Rectal smooth muscle tissue (tissue), 1 donor: Measurements from ENCODE around the gene COX4I2.
"Not testable (repeated sequence)": the region's sequence is repeated elsewhere in the genome, so short reads cannot be mapped to it uniquely, and the experiment has no call there.

ENCODE experiments used
- H3K27ac ChIP-seq: one replicate; pipeline ENCODE4 v1.7.0; 2013; ENCODE audit warnings: low read depth, low read length, inconsistent platforms
- H3K27me3 ChIP-seq: one replicate; pipeline ENCODE4 v1.7.0; 2013; ENCODE audit warnings: low read length; ENCODE audit not compliant: control insufficient read depth, insufficient read depth
- H3K36me3 ChIP-seq: one replicate; pipeline ENCODE4 v1.7.0; 2013; ENCODE audit warnings: low read length; ENCODE audit not compliant: control insufficient read depth, insufficient read depth
- H3K4me1 ChIP-seq: one replicate; pipeline ENCODE4 v1.7.0; 2013; ENCODE audit warnings: low read length; ENCODE audit not compliant: control insufficient read depth, insufficient read depth
- H3K4me3 ChIP-seq: one replicate; pipeline ENCODE4 v1.7.0; 2013; ENCODE audit warnings: low read length
- H3K9ac ChIP-seq: one replicate; pipeline ENCODE4 v1.7.0; 2013; ENCODE audit warnings: low read length

The COX4I2 gene

DNA sequence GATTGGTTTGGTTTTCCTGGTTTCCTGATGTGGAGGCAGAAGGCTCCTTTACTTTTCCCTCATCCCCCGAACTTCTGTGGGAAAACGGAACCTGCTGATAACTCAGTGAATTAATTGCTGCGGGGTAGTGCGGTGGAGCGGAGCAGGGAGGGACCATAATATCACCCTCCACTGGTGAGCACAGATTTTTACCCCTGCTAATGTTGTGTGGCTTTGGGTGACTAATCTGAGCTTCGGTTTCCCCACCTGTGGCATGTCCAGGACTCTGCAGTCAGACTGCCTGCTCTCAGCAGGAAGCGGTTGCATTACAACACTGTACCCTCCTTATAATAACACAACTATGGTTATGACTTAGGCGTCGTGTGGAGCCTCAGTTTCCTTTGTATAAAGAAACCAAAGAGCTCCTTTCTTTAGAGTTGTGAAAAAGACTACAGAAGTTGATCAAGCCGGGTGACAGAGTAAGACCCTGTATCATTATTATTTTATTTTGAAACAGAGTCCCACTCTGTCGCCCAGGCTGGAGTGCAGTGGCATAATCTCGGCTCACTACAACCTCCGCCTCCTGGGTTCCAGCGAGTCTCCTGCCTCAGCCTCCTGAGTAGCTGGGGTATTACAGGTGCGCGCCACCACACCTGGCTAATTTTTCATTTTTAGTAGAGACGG is 34.8 kb upstream of the COX4I2 start:
- Histone ChIP-seq H3K27me3 (no peaks in the 10 kb centered on the region), H3K36me3 (no peaks in the 10 kb centered on the region), H3K4me1 (peaks cover 8% of the 10 kb centered on the region), H3K4me3 (no peak overlapping the region), H3K27ac (no peak overlapping the region), H3K9ac (no peak overlapping the region)

DNA sequence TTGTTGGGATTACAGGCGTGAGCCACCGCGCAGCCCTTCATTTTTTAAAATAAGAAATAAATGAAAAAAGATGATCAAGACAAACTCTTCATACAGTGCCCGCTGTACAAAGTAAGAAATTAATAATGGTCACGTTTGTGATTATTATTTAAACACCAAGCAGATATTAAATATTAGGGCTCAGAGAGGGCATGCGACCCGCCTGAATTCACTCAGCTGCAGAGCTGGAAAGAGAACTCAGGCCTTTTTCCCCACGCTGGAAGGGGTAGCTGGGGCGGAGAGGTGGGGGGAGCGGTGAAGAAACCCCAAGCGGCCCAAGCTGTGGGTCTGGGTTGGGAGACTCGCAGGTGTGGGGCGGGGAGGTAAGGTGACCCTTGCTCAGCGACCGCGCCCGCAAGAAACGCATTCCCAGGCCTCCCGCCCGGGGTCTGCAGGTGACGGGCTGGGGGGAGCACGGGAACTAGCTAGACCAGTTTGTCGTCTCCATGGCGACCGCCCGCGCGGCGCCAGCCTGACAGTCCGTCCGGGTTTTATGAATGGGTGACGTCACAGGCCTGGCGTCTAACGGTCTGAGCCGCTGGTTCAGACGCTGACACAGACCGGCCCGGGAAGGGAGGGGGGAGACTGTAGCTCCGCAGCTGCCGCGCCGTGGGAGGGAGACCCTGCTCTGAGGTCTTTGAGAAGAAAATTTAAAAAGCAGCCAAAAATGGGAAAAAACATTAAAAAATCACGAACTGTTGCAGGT is 33.7 kb upstream of the COX4I2 start:
- Histone ChIP-seq H3K9ac (no peak overlapping the region), H3K36me3 (no peaks in the 10 kb centered on the region), H3K4me1 (peaks cover 8% of the 10 kb centered on the region), H3K27ac (peak overlapping the region; percentile 48), H3K4me3 (peak overlapping the region; percentile 77), H3K27me3 (no peaks in the 10 kb centered on the region)

DNA sequence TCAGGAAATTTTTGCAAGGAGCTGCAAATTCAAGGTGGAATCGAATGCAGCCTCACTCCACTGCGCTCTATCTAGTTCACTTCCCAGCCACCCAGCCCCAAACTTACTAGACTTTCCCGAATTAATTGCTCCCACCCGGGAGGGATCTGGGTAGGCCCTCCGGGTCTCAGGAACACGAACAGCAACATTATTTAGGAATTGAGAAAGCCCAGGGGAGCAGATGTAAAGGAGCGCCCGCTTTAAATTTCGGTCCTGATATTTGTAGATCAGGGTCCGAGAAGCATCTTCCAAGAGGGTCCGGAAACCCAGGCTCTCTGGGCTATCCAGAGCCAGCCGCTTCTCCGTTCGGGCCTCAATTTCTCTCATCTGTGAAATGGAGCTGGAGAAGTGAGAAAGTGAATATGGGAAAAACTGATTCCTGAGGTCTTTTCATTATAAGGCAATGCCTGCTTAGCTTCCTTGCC is 33.1 kb upstream of the COX4I2 start:
- no peaks in the 10 kb centered on the region for H3K27me3 ChIP-seq
- H3K9ac ChIP-seq, result no peak overlapping the region
- peak overlapping the region; percentile 77 for H3K4me3 ChIP-seq
- H3K4me1 ChIP-seq, result peaks cover 8% of the 10 kb centered on the region
- H3K27ac ChIP-seq, result peak overlapping the region; percentile 44
- no peaks in the 10 kb centered on the region for H3K36me3 ChIP-seq

DNA sequence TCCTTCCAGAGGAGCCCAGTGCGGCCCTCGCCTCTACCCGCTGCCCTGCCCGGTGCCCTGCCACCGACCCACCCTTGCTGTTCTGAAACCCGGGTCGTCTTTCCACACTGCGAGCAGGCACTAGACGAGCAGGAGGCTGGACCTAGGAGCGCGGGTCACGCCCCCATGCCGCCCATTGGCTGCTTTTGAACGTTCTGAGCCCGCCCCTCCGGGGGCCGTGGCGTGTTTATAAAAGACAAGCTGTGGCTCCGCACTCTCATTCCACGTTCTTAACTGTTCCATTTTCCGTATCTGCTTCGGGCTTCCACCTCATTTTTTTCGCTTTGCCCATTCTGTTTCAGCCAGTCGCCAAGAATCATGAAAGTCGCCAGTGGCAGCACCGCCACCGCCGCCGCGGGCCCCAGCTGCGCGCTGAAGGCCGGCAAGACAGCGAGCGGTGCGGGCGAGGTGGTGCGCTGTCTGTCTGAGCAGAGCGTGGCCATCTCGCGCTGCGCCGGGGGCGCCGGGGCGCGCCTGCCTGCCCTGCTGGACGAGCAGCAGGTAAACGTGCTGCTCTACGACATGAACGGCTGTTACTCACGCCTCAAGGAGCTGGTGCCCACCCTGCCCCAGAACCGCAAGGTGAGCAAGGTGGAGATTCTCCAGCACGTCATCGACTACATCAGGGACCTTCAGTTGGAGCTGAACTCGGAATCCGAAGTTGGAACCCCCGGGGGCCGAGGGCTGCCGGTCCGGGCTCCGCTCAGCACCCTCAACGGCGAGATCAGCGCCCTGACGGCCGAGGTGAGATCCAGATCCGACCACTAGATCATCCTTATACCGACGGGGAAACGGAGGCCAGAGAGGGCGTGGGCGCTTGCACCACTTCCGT is 32.4 kb upstream of the COX4I2 start, which contains the start of gene ID1:
TSS of gene ID1 (plus strand) at position 259 of the 871 bp plus-strand sequence. CDS start at position 358, 99 bp downstream.
- H3K27ac ChIP-seq, result peak within 1 kb of the TSS; percentile 72
- peak within 1 kb of the TSS; percentile 77 for H3K4me3 ChIP-seq
- H3K9ac ChIP-seq, result peak within 1 kb of the TSS; percentile 43
- H3K36me3 ChIP-seq, result no peaks in the 10 kb centered on the region
- H3K4me1 ChIP-seq, result peaks cover 8% of the 10 kb centered on the region
- H3K27me3 ChIP-seq, result no peaks in the 10 kb centered on the region

DNA sequence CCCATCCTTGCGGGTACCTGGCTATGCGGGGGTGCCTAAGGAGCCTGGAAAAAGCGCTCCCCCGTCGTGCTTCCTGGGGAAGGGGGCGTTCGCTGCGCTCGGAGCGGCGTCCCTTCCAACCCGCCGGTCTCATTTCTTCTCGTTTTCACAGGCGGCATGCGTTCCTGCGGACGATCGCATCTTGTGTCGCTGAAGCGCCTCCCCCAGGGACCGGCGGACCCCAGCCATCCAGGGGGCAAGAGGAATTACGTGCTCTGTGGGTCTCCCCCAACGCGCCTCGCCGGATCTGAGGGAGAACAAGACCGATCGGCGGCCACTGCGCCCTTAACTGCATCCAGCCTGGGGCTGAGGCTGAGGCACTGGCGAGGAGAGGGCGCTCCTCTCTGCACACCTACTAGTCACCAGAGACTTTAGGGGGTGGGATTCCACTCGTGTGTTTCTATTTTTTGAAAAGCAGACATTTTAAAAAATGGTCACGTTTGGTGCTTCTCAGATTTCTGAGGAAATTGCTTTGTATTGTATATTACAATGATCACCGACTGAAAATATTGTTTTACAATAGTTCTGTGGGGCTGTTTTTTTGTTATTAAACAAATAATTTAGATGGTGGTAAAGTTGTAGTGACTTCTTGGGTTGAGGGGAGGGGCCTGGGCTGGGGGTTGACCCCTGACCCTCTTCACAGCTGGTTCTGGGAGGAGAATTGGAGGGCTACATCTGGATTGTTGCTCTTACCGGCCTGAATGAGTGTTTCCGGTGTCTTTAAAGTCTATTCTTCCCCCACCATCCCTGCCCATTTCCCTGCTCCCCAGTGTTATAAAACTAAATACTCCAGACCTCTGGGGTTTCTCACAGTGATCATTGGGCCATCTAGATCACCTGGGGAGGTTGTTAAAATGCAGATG is 31.6 kb upstream of the COX4I2 start:
- Histone ChIP-seq H3K27me3 (no peaks in the 10 kb centered on the region), H3K4me1 (peaks cover 8% of the 10 kb centered on the region), H3K4me3 (peak overlapping the region; percentile 77), H3K9ac (peak overlapping the region; percentile 43), H3K36me3 (no peaks in the 10 kb centered on the region), H3K27ac (peak overlapping the region; percentile 72)

DNA sequence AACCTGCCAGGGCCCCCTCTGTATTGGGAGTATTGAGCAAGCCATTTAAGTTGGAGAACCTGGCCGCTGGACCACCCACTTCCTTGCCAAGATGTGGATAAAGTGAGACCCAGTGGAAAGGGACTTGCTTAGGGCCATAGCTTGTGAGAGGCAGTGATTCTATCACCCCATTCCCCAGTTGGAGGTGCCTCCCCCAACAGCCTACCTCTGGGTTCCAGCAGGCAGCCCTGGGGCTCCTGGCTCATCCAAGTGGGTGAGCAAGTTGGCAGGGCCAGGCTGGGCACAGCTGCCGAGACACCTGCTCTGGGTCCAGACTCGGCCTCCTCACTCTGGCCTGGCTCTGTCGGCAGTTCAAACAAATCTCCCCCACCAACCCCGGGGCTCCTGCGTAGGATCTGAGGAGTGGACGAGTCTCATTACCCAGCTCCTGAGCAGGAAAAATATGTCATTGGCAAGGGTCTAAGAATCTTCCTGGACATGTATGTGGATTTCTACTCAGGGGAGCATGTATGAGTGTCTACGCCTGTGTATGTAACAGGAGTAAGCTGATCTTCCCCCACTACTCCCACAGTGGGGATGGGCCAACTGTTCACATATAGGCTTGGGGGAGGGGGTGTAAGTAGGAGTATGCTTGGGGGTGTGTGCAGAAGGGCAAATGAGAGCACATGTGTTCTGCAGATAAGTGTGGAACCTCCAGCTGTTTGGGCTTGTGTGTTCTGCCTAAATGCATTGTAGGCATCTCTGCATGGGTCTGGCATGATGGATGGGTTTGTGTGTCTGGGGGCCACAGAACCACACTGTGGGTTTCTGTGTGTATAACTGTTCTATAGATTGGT is 30.7 kb upstream of the COX4I2 start:
- H3K4me3 ChIP-seq, result peak overlapping the region; percentile 77
- H3K27ac ChIP-seq, result peak overlapping the region; percentile 72
- no peaks in the 10 kb centered on the region for H3K36me3 ChIP-seq
- peaks cover 8% of the 10 kb centered on the region for H3K4me1 ChIP-seq
- no peaks in the 10 kb centered on the region for H3K27me3 ChIP-seq
- peak overlapping the region; percentile 43 for H3K9ac ChIP-seq

DNA sequence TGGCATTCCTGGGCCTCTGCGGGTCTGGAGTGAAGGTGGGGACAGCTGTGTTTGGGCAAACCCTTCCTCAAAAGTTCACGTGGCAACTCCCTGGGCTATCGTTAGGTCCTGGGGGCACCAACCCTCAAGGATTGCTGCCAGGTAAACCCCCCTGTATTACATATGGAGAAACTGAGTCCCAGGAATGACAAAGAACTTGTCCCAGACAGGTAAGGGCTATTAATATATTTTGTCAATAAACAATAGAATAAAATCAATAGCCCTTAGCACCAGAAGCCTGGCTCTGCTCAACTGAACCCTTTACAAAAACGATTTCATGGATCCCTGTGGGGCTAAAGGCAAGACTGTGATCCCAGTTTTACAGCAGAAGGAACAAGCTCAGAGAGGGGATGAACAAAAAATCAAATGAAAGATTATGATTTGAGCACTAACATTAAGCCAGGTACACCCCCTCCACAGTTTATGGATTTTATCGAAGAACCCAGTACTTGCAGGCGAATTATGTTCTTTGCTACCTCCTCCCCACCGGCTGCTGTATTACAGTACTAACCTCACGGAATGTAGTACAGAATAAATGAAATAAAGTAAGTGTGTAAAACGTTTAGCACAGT is 30.0 kb upstream of the COX4I2 start:
- Histone ChIP-seq H3K36me3 (no peaks in the 10 kb centered on the region), H3K27ac (no peak overlapping the region), H3K4me1 (peaks cover 8% of the 10 kb centered on the region), H3K4me3 (peak overlapping the region; percentile 77), H3K27me3 (no peaks in the 10 kb centered on the region), H3K9ac (no peak overlapping the region)

DNA sequence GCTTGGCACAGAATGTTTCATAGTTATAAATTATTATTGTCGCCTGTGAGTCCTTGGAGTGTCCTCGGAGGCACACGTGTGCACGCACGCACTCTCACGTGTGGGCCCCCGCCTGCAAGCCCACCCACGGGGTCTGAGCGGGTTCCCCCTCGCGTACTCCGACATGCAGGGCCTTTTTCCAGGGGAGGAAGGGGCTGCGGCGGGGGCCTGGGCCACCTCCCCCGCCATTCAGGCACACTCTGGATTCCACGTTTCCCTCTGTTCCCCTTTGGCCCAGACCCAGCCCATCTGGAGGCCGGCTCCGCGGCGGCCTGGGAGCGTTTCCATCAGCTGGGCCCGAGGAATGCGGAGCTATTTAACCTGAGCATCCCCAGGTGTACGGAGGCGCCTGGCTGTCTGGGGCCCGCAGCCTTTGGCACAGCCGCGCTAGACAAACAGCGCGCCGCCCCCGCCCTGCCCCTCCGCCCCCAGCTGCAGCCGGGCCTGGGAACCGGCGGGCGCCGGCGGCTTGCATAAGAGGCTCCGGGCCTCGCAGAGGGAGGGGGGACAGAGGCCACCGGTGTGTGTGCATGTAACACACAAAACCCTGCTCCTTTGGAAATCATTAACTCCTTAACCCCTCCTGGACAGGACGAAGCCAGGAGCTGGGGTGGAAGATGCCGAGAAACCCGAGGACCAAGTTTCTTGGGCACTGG is 29.3 kb upstream of the COX4I2 start:
- Histone ChIP-seq H3K36me3 (no peaks in the 10 kb centered on the region), H3K9ac (no peak overlapping the region), H3K4me1 (peaks cover 8% of the 10 kb centered on the region), H3K4me3 (no peak overlapping the region), H3K27ac (peak overlapping the region; percentile 24), H3K27me3 (no peaks in the 10 kb centered on the region)

DNA sequence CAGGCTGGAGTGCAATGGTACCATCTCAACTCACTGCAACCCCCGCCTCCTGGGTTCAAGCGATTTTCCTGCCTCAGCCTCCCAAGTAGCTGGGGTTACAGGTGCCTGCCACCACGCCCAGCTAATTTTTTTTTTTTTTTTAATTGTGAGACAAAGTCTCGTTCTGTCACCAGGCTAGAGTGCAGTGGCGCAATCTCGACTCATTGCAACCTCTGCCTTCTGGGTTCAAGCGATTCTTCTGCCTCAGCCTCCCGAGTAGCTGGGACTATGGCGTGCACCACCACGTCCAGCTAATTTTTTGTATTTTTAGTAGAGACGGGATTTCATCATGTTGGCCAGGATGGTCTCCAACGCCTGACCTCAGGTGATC is 25.5 kb upstream of the COX4I2 start:
- H3K27me3 ChIP-seq, H3K4me3 ChIP-seq, H3K27ac ChIP-seq, H3K4me1 ChIP-seq, H3K9ac ChIP-seq, H3K36me3 ChIP-seq: not testable (repeated sequence)

DNA sequence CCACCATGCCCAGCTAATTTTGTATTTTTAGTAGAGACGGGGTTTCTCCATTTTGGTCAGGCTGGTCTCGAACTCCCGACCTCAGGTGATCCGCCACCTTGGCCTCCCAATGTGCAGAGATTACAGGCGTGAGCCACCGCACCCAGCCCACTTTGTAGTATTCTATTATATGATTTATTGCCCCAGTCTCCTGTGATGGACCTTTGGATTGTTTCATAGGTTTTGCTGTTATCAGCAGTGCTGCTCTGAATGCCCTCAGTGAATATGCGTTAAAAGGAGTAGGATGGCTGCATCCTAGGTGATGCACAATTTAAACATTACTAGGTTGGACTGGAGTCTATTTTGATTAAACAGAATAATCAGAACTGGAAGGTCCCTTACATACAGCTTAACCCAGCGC is 22.3 kb upstream of the COX4I2 start:
- H3K36me3 ChIP-seq, result no peaks in the 10 kb centered on the region
- H3K9ac ChIP-seq, result no peak overlapping the region
- H3K4me1 ChIP-seq, result no peaks in the 10 kb centered on the region
- no peak overlapping the region for H3K27ac ChIP-seq
- no peaks in the 10 kb centered on the region for H3K27me3 ChIP-seq
- no peak overlapping the region for H3K4me3 ChIP-seq
